Measurements from ENCODE around the gene SERTAD1. TPM values are rescaled to one million over a fixed set of nuclear protein-coding genes. Genes with fewer than 3 reads are reported as not detected.

SERTAD1 gene
- total and polyA plus RNA-seq, 2 of the 8 experiments (the other 6 are each of a cell fraction or from before 2014, with no cell fraction given), result 5.4 to 6.6 TPM

DNA sequence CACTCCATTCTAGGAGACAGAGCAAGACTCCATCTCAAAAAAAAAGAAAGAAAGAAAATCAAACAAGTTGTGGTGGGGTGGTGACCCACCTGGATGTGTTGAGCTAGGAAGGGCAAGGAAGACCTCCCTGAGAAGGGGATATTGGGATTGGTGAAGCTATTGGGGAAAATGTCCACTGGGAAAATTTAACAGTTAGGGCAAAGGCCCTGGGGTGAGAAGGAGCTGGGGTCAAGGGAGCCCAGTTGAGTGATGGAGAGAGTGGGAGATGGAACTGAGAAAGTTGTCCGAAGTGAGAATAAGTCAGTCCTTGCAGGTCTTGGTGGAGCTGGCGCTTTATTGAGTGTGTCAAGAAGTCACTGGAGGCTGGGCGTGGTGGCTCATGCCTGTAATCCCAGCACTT, 12.5 kb upstream of the SERTAD1 start:
- H3K23me2 ChIP-seq (ENCODE audit: low read depth, low read length), result peaks cover 6% of the 10 kb centered on the region; the same call in 1 of the 2 replicates
- H3K4me2 ChIP-seq (ENCODE audit: insufficient read depth in 1 of 2, low read depth in 2 of 2, low read length in 2 of 2), result no peak overlapping the region
- FAIRE-seq, result no peak
- no peak overlapping the region for H3K14ac ChIP-seq (ENCODE audit: insufficient read length)
- ChIA-PET CTCF (ENCODE audit: partially characterized antibody) (interaction anchor here (0.8 to 4.4 kb wide), 6 partner anchors 10 to 110 kb away, joined by 3 to 14 read pairs (median 3); partner anchors contain the start of gene SERTAD1), POLR2A (ENCODE audit: partially characterized antibody) (interaction anchor here (0.7 to 4.4 kb wide), 5 partner anchors 11 to 314 kb away, joined by 3 to 23 read pairs (median 3); partner anchors contain the start of gene SERTAD1)
- no peak overlapping the region; the same call in 1 of the 2 replicates for H4K8ac ChIP-seq (ENCODE audit: extremely low read depth, insufficient read depth, low read length)
- no peak overlapping the region for H2BK15ac ChIP-seq (ENCODE audit: low read length)
- no peak overlapping the region for H3K56ac ChIP-seq (replicated peaks; ENCODE audit: insufficient read length, low read depth, low read length)
- H2BK120ac ChIP-seq (replicated peaks; ENCODE audit: low read depth, low read length), result no peak overlapping the region
- no peak overlapping the region for H4K5ac ChIP-seq (ENCODE audit: insufficient read length, low read depth, low read length)
- H4K20me1 ChIP-seq (replicated peaks in 1 of 2; ENCODE audit: control insufficient read depth in 1 of 2, insufficient read depth in 2 of 2, low read length in 2 of 2), result peaks cover 0 to 5% of the 10 kb centered on the region in 2 experiments
- TF ChIP-seq SP2 (IDR thresholded peaks at IDR 0.05; ENCODE audit: low read length) (no peak), FOSL1 (IDR thresholded peaks at IDR 0.05; ENCODE audit: insufficient read depth, low read depth, low read length) (no peak), RNF2 (IDR thresholded peaks at IDR 0.05; ENCODE audit: borderline replicate concordance, low read depth, low read length, missing control alignments, poor library complexity, severe bottlenecking) (no peak), ZNF274 (IDR thresholded peaks at IDR 0.05; ENCODE audit: borderline replicate concordance, extremely low read depth, low read length) (no peak), CTBP2 (IDR thresholded peaks at IDR 0.05; ENCODE audit: borderline replicate concordance, insufficient read depth, insufficient read length, low read length) (no peak), SIRT6 (IDR thresholded peaks at IDR 0.05; ENCODE audit: low read length) (no peak), TAF7 (optimal IDR thresholded peaks at IDR 0.05; ENCODE audit: borderline replicate concordance, low read depth, low read length) (no peak), NRF1 (IDR thresholded peaks at IDR 0.05; ENCODE audit: low read depth, low read length) (no peak), TEAD4 (IDR thresholded peaks at IDR 0.05; ENCODE audit: low read depth, low read length) (no peak), SP1 (IDR thresholded peaks at IDR 0.05; ENCODE audit: low read depth, low read length) (no peak), SAP30 (IDR thresholded peaks at IDR 0.05; ENCODE audit: insufficient read depth, insufficient replicate concordance, low read length) (no peak), CBX8 (IDR thresholded peaks at IDR 0.05; ENCODE audit: borderline replicate concordance, low read depth, low read length) (no peak), HDAC2 (IDR thresholded peaks at IDR 0.05; ENCODE audit: borderline replicate concordance in 1 of 2, low read depth in 2 of 2, low read length in 2 of 2) (no peak)
- H2BK5ac ChIP-seq (ENCODE audit: low read depth, low read length), result no peak overlapping the region
- H2AFZ ChIP-seq (ENCODE audit: low read length), result no peak overlapping the region
- no peak overlapping the region for H2BK20ac ChIP-seq (ENCODE audit: low read length)
- H3K4me1 ChIP-seq (replicated peaks in 1 of 4; ENCODE audit: control insufficient read depth in 3 of 4, insufficient read depth in 4 of 4, low read length in 3 of 4), result peaks cover 0 to 8% (median 2%) of the 10 kb centered on the region in 4 experiments; a peak in 5 of 7 replicates
- H3K27me3 ChIP-seq (replicated peaks in 1 of 4; ENCODE audit: control insufficient read depth in 3 of 4, extremely low read depth in 1 of 4, insufficient read depth in 3 of 4, low read length in 3 of 4), result no peaks in the 10 kb centered on the region
- H3K18ac ChIP-seq (ENCODE audit: extremely low read depth, low read length), result no peak overlapping the region
- H3K27ac ChIP-seq (ENCODE audit: low read depth, low read length), result no peak overlapping the region
- no peaks in the 10 kb centered on the region; the same call in 1 of the 2 replicates for H3K79me1 ChIP-seq (ENCODE audit: low read depth, low read length)
- no peak overlapping the region for H4K91ac ChIP-seq (replicated peaks; ENCODE audit: insufficient read length, low read length)
- H3K23ac ChIP-seq (ENCODE audit: insufficient read length), result no peak overlapping the region
- peaks cover 0 to 19% of the 10 kb centered on the region in 2 experiments; a peak in 2 of 4 replicates for H3K79me2 ChIP-seq (ENCODE audit: control insufficient read depth in 1 of 2, insufficient read depth in 2 of 2, low read length in 2 of 2)
- H3K36me3 ChIP-seq (ENCODE audit: control insufficient read depth in 2 of 4, insufficient read depth in 4 of 4, low read length in 3 of 4), result peaks cover 9 to 17% (median 11%) of the 10 kb centered on the region in 4 experiments; a peak in 6 of 8 replicates
- no peak overlapping the region for H3K4ac ChIP-seq (replicated peaks; ENCODE audit: insufficient read length, low read depth, low read length)
- no peak overlapping the region for H3K4me3 ChIP-seq (ENCODE audit: extremely low read depth in 1 of 4, insufficient read depth in 2 of 4, low read depth in 3 of 4, low read length in 4 of 4)
- no peak overlapping the region for H3K9ac ChIP-seq (replicated peaks in 1 of 4; ENCODE audit: extremely low read depth in 1 of 4, low read depth in 3 of 4, low read length in 3 of 4)
- H3K9me3 ChIP-seq (ENCODE audit: insufficient read depth in 2 of 2, low read depth in 1 of 2, low read length in 1 of 2), result no peaks in the 10 kb centered on the region
- 97% methylated on average over 3 of the region's 3 CpGs; no CpG with 5 or more reads in 1 of the 2 experiments for WGBS, 2 experiments (ENCODE audit: extremely low coverage in 1 of 2, insufficient coverage in 1 of 2, insufficient read length in 1 of 2, insufficient replicate concordance in 2 of 2, low coverage in 1 of 2, low lambda C conversion rate in 2 of 2, missing lambda C conversion rate in 1 of 2)
- no peak overlapping the region for H2AK5ac ChIP-seq (ENCODE audit: low read depth, low read length)
- H2BK12ac ChIP-seq (ENCODE audit: low read depth, low read length), result no peak overlapping the region
- no peak for DNase-seq (ENCODE audit: low read depth in 1 of 2, low spot score in 2 of 2)
